ENCODE results near the gene BPIFB6.
"Not testable (repeated sequence)": the region's sequence is repeated elsewhere in the genome, so short reads cannot be mapped to it uniquely, and the experiment has no call there.

BPIFB6 gene

GRCh38 chr20:33032555-33032954 is 1.1 kb downstream of the BPIFB6 start:
- no peak for DNase-seq

DNA sequence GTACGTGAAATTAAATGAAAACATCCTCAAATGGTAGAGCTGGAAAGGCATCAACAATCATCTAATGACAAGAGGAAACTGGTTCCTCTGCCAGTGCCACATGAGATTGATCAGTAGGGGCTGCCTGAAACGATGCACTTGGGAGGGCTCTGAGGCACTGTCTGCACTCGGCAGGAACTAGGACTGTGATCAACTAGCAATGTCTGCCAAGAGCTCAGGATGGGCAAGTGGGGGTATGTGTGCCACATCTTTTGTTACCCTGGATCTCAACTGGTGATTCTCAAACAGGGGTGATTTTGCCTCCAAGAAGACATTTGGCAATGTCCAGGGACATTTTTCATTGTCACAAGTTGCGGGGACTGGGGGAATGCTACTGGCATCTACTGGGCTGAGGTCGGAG is 1.9 kb downstream of the BPIFB6 start:
- no peak for DNase-seq

GRCh38 chr20:33034115-33034514 is 2.7 kb downstream of the BPIFB6 start:
- DNase-seq = no peak

- no peak for DNase-seq
Measured at GRCh38 chr20:33034901-33035492, 3.5 kb downstream of the BPIFB6 start.

DNA sequence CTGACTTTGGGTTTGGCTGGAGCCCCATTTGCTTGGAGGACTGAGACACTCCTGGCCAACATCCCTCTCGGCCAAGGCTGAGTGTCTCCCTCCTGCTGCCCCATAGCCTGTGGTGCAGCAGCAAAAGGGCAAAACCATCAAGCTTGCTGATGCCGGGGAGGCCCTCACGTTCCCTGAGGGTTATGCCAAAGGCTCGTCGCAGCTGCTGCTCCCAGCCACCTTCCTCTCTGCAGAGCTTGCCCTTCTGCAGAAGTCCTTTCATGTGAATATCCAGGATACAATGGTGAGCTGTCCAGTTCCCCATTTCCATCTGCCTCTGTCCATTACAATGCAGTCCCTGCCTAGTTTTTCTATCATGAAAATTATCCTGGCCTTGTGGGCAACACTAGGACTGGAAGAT is 6.0 kb downstream of the BPIFB6 start:
- DNase-seq = no peak

GRCh38 chr20:33038243-33038642 is 6.8 kb downstream of the BPIFB6 start:
- DNase-seq = no peak

- no peak for DNase-seq
Measured at GRCh38 chr20:33042430-33042829, 11.0 kb downstream of the BPIFB6 start.

GRCh38 chr20:33042983-33043730 is 11.7 kb downstream of the BPIFB6 start:
- DNase-seq = no peak

- DNase-seq = no peak
Measured at GRCh38 chr20:33043731-33044181, 12.3 kb downstream of the BPIFB6 start.

- DNase-seq = not testable (repeated sequence)
Measured at GRCh38 chr20:33045129-33045721, 13.8 kb downstream of the BPIFB6 start.

DNA sequence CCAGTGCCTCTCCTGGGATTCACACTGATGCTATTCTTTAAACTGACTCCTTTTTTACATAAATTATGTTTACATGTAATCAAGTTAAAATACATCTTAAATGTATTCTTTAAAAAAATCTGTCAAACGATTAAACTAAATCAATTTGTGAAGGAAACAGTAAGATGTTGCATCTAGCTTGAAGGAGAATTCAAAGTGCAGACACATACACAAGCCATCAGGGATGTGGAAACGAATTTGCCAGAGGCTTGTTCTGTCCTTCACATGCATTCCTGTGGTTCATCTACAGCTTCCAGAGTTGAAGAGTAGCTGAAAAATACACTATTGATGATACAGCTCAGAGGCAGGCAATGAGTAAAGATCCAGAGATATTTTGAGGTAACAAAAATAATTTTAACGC is 15.0 kb downstream of the BPIFB6 start:
- DNase-seq = no peak

- no peak for DNase-seq
Measured at GRCh38 chr20:33051333-33051732, 19.9 kb downstream of the BPIFB6 start.

GRCh38 chr20:33053291-33054106 is 22.1 kb downstream of the BPIFB6 start, which contains the start of gene BPIFB3:
Gene BPIFB3, plus strand, starts transcription at chr20:33053903. Its CDS starts 1,533 bp downstream, at chr20:33055436.
- no peak for DNase-seq

DNA sequence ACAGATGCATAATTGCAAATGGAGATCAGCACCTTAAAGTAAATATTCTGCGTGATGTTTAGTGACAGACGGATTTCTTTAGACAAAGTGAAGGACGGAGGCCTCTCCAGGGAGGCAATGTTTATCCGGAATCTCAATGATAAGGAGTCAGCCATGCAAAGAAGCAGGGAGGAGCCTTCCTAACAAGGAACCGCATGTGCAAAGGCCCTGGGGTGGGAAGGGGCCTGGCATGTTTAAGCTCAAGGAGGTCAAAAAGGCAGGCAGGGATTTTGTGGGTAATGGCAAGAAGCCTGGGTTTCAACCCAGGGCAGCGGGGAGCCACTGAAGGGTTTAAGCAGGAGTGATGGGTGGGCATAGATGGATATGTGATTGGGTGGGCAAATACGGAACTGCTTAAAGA is 22.9 kb downstream of the BPIFB6 start:
- no peak for DNase-seq

GRCh38 chr20:33054791-33055190 is 23.3 kb downstream of the BPIFB6 start:
- no peak for DNase-seq

- DNase-seq = no peak
Measured at GRCh38 chr20:33059136-33059535, 27.7 kb downstream of the BPIFB6 start.

DNA sequence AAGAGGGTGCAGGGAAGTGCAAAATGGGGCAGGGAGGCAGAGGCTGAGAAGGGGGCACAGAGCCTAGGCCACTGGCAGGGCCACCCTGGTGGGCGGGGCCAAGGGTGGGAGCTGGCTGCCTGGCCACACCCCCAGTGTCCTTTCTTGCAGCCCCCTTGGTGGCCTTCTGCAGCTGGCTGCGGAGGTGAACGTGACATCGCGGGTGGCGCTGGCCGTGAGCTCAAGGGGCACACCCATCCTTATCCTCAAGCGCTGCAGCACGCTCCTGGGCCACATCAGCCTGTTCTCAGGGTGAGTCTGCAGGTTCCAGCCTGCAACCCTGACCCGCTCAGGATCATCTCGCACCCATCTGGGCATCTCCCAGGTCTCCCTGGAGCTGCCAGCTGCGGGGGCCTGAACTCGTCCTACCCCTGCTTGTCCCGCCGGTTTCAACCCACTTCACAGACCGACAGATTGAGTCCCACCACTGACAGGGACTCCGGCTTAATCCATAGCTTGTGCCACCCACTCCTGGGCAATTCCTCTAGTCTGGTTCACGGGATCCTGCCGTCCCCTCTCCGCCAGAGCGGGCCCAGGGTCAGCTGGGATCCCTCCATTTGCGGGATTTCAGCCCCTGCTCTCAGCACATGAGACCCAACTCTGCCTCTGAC is 28.4 kb downstream of the BPIFB6 start:
- no peak for DNase-seq

GRCh38 chr20:33061658-33062028 is 30.2 kb downstream of the BPIFB6 start:
- no peak for DNase-seq

DNA sequence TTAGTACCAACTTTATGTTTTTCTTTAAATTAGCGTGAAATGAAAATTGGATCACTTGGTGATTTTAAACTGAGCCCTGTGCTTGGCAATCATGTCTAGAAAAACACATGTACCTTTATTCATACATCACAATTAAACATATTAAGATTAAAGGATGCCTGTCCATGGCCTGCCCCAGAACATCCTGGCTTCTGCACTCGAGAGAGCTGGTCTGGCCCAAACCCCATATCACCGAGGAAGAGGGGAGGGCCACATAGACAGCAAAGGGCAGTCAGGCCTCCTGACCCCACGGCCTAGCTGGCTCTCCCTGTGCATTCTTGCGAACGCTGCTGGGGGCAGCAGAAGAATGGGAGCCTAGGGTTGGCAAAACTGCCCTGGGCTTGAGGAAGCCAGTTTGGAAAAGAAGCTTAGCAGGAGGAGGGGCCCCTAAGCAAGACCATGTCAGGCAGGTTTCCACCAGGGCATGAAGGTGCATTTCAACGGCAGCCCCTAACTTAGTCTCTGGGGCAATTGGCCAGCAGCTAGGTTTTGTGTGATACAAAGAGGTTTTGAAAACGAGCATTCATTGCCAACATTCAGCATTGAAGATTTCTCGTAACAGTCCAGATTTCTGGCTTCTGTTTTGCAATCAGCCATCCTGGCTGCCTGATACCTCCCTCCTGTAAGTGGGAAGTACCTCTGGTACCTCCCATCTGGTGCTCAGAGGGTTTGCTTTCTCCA is 30.8 kb downstream of the BPIFB6 start:
- no peak for DNase-seq

- no peak for DNase-seq
Measured at GRCh38 chr20:33062825-33063149, 31.3 kb downstream of the BPIFB6 start.

DNA sequence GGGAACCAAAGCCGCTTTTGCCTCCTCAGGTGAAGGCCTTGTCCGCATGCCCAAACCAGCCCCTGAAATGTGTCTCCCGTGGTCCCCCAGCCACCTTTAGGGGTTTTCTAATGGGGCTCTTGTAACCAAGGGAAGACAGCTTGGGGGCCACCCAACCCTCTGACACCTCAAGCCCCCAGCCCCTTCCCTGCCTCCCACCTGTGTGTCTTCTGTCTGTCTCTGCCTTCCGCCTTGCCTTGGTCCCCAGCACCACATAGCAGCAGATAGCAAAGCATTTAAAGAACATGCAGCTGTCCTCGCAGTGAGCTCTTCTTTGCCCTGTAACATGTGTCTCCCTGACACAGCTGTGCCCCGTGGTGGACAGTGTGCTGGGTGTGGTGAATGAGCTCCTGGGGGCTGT is 31.8 kb downstream of the BPIFB6 start:
- no peak for DNase-seq

DNA sequence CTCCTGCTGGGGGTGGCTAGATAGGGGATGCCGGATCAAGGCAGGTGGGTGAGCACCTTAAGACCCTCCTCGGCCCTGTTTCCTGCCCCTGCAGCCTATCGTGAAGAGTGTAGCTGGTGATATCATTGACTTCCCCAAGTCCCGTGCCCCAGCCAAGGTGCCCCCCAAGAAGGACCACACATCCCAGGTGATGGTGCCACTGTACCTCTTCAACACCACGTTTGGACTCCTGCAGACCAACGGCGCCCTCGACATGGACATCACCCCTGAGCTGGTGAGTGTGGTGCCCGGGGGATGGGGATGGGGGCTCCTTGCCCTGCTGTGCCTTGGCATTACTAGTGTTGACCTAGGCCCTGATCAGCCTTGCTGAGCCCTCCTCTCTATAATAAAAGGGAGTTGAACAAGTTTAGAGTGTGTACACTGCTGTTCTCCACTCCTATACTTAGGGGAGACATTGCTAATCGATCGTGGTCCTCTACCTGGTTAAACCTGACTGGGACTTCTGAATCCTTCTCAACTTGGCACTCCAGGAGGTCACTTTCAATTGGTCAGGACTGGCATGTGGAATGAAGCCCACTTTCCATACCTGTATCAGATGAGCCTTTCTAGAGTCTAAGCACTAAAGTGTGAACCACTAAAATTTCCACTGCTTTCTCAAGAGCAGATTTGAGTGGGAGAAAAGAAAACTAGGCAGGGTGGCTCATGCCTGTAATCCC is 33.3 kb downstream of the BPIFB6 start:
- no peak for DNase-seq

All from CD4-positive, alpha-beta T cell treated with Interleukin-12 subunit alpha and Interleukin-12 subunit beta, for 1 hour (primary cell).